Inflammatory macrophage treated with lipopolysaccharide for 4 hours (primary cell): ENCODE results near the gene RASA4.
A peak's percentile ranks its signal among the peaks of the same experiment; 100 is the strongest.
"Not testable (repeated sequence)": the region's sequence is repeated elsewhere in the genome, so short reads cannot be mapped to it uniquely, and the experiment has no call there.

ENCODE experiments used
- DNase-seq: peaks from one replicate; pipeline ENCODE4 v3.0.0-alpha.2; 2020

The RASA4 gene

GRCh38 chr7:102604431-102605145, 12.0 kb downstream of the RASA4 start:
- not testable (repeated sequence) for DNase-seq

GRCh38 chr7:102602317-102602716, 14.2 kb downstream of the RASA4 start:
- DNase-seq = not testable (repeated sequence)

GRCh38 chr7:102599699-102600098, 16.9 kb downstream of the RASA4 start:
- DNase-seq = not testable (repeated sequence)

GRCh38 chr7:102596036-102596435, 20.5 kb downstream of the RASA4 start:
- not testable (repeated sequence) for DNase-seq

- not testable (repeated sequence) for DNase-seq
Observed at GRCh38 chr7:102593637-102594334, 22.8 kb downstream of the RASA4 start.

- not testable (repeated sequence) for DNase-seq
Observed at GRCh38 chr7:102592477-102593019, 24.0 kb downstream of the RASA4 start.

GRCh38 chr7:102589857-102590256, 26.7 kb downstream of the RASA4 start:
- not testable (repeated sequence) for DNase-seq

GRCh38 chr7:102583495-102583894, 33.1 kb downstream of the RASA4 start:
- DNase-seq = not testable (repeated sequence)

GRCh38 chr7:102581722-102582121, 34.8 kb downstream of the RASA4 start:
- DNase-seq = not testable (repeated sequence)

GRCh38 chr7:102578486-102578885, 38.1 kb downstream of the RASA4 start:
- not testable (repeated sequence) for DNase-seq

- DNase-seq = not testable (repeated sequence)
Observed at GRCh38 chr7:102577315-102578240, 39.0 kb downstream of the RASA4 start.

GRCh38 chr7:102576363-102576762, 40.2 kb downstream of the RASA4 start:
- not testable (repeated sequence) for DNase-seq

- not testable (repeated sequence) for DNase-seq
Observed at GRCh38 chr7:102574607-102575006, 41.9 kb downstream of the RASA4 start.

- DNase-seq = peak; percentile 85
Observed at GRCh38 chr7:102572261-102573239, 44.0 kb downstream of the RASA4 start, which contains the start of gene POLR2J3. POLR2J3 (minus strand) TSS chr7:102572583; CDS start chr7:102572521, 62 bp downstream.

- DNase-seq = not testable (repeated sequence)
Observed at GRCh38 chr7:102568620-102569019, 47.9 kb downstream of the RASA4 start.

- not testable (repeated sequence) for DNase-seq
Observed at GRCh38 chr7:102550808-102551422, 65.6 kb downstream of the RASA4 start, which contains the start of gene SPDYE2. SPDYE2 (plus strand) TSS chr7:102551226; CDS start chr7:102553256, 2,030 bp downstream.

- DNase-seq = not testable (repeated sequence)
Observed at GRCh38 chr7:102546353-102546752, 70.2 kb downstream of the RASA4 start.

GRCh38 chr7:102545288-102545687, 71.3 kb downstream of the RASA4 start:
- not testable (repeated sequence) for DNase-seq

GRCh38 chr7:102544372-102544771, 72.2 kb downstream of the RASA4 start:
- DNase-seq = not testable (repeated sequence)

- not testable (repeated sequence) for DNase-seq
Observed at GRCh38 chr7:102543596-102543995, 73.0 kb downstream of the RASA4 start, which contains the start of gene UPK3BL2. UPK3BL2 (minus strand) TSS chr7:102543696; CDS start chr7:102543636, 60 bp downstream.
